GM18526 (cell line): ENCODE measurements around the gene OR51A2.
"Not testable (repeated sequence)": the region's sequence is repeated elsewhere in the genome, so short reads cannot be mapped to it uniquely, and the experiment has no call there.

Experiments
- POLR2A ChIP-seq: IDR thresholded peaks from 3 replicates; pipeline ENCODE4 v1.6.1; 2011; ENCODE audit not compliant: insufficient read length; ENCODE audit errors: extremely low read depth

OR51A2 gene, protein sequence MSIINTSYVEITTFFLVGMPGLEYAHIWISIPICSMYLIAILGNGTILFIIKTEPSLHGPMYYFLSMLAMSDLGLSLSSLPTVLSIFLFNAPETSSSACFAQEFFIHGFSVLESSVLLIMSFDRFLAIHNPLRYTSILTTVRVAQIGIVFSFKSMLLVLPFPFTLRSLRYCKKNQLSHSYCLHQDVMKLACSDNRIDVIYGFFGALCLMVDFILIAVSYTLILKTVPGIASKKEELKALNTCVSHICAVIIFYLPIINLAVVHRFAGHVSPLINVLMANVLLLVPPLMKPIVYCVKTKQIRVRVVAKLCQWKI

DNA sequence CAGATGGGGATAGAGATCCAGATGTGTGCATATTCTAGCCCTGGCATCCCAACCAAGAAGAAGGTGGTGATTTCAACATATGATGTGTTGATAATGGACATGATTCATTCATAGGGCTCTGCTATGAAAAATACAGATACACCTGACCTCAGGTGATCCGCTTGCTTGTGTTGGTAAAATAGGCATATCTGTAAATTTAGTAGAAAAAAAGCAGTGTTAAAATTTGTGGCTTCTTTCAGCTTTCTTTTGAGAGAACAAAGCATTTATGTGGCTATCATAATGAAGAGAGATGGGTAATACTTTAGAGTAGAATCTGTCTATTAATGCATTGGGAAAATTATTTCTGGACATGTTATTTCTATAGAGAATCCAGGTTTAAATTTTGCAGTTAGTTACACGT is at the start of gene OR51A2:
TSS of gene OR51A2 (minus strand) at position 101 of the 400 bp plus-strand sequence. CDS start at position 101, 0 bp downstream.
- TF ChIP-seq POLR2A = not testable (repeated sequence)

DNA sequence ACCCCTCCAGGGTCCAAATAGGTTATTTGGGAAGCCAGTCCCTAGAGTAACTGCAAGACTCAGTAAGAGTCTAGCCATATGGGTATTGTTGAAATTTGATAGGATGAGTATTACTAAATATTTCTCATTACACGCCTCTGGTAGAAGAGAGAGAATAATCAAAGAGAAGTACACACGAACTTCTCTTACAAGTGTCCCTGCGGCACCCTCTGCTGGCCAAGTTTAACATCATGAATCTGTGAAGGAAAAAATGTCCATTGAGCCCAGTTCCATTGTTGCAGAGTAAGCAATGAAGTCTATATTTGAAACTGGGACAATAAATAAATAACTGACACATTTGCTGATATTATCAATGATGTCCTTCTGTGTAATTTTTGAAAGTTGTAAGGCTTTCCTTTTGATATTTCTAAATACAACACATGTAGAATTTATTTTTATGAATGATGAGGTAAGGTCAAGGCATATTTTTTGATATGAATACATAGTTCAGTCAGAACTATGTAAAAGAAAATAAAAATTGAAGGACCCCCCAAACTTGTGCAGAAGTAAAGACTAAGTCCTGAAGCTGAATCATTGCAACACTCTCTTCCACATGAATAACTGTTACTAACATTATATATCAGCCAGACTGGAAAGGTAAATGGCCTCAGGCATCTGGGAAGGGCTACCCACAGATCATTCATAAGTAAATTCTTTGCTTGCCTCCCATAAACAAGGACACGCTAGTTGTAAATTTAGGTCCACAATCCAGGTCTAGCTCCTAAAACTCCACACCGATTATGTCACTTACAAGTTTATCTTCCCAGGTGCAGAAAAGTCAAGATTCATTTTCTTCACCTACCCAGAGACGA is 49.1 kb upstream of the OR51A2 start:
- no peak for TF ChIP-seq POLR2A

DNA sequence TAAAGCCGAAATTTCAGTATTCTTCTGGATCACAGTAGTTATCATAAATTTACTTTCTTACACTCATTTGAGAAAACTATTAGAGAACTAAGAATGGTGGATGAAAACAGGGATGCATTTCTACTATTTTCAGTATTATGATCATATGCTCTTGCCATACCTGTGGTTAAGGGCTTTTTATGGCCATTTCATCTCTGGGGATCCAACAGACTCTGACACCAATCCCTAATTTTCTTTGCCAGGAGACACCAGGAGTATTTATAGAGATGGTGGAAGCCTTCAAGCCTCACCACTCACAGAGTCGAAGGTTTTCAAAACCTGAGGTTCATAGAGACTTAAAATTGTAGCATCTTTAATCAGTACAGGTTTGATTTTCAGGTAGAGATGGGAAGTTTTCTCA is 39.0 kb upstream of the OR51A2 start, which contains the start of gene OR51L1:
TSS of gene OR51L1 (plus strand) at position 301 of the 400 bp plus-strand sequence. CDS start 4,132 bp downstream, outside the sequence.
- no peak for TF ChIP-seq POLR2A

DNA sequence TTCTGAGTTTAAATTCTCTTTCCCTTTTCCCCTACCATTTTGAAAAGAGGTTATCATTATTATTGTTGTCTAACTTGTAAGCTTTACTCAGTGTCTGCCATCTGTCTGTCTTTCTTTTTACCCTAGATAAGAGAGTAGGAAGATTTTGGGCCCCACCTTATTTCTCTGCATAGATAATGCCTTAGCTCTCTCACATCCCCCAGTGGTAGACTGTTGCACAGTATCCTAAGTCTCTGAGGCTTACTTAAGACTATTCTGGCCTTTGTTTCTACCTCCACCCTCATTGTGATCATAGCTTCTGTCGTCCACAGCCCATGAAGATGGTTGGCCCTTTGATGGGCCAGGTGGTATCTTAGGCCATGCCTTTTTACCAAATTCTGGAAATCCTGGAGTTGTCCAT is 35.5 kb upstream of the OR51A2 start:
- TF ChIP-seq POLR2A = no peak

DNA sequence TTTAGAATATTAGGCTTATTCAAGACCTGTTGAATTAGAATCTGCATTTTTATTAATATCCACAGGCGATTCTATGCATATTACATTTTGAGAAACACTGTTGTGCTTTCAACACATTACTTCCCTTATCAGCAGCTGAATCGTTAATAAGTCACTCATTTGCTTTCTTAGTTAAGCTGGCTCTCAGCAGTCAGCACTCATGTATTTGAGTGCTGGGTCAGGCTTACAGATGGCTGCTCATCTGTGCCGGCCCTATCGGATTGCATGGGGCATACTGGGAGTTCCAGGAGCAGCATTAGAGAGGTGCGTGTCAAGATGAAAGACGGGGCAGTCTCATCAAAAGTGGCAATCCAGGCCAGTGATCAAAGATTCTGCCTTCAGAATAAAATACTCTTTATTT is 28.3 kb upstream of the OR51A2 start:
- TF ChIP-seq POLR2A = no peak

DNA sequence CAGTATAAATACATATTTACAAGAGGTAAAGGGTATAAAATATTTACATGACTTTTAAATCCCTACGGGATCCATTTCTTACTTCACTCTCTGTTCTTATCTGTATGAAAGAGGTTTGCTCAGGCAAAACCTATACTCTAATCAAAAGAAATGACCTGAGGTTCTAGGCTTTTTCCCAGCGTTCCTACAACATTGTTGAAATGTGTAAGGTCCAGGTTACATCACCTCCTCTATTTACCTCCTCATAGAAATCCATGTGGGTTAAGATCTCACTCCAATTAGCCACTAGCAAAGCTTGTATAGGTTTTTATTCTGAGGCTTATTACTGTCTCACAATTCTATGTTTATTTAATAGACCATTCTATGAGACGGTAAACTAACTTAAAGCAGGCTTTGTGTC is 27.2 kb upstream of the OR51A2 start:
- TF ChIP-seq POLR2A = no peak

DNA sequence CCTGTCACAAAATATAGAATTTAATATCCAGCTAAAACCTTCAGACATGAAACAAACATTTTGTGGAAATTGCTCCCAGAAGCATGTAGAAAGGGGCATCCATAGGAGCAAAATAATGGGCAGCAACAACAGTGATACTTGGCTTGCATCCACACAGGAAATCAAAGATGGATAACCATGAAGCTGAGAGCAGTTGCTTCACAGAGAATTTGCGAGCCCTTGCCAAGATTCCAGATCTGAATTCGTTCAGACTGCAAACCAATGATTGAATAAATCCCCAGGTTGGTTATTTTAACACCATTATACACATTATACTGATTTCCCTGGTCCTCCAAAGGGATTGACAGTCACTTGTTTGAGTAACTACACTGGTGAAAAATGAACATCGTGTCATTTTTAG is 23.5 kb upstream of the OR51A2 start:
- no peak for TF ChIP-seq POLR2A

DNA sequence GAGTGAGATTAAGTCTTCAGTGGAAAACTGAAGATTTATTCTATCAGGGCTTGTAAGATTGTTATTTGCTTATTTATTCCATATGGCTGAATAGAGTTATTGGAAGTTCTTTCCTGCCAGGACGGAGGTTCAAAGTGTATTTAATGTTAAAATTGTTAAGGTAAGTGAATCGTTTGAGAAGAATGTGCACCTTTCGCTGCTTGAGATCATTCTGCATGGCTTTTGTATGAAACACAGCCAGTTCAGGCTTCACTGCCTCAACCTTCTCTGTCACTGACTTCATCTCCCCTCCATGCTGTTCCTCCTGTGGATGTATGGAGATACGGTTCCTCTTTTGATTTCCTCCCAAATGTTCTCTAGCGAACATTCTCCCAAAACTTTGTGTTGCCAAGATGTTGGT is 19.9 kb upstream of the OR51A2 start:
- no peak for TF ChIP-seq POLR2A

DNA sequence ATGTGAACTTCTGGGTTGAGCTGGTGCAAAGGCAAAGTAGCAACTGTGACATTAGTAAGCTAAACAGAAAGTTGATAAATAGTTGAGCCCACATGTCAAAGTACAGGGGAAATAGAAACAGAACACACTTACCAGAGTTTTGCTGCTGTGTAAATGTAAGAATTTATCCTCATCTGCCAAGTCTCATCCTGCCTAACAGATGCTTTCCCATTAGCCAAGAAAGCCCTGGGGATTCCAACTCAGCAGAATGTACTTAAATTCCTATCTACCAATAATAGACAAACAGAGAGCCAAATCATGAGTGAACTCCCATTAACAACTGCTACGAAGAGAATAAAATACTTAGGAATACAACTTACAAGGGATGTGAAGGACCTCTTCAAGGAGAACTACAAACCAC is 7.3 kb upstream of the OR51A2 start:
- no peak for TF ChIP-seq POLR2A

DNA sequence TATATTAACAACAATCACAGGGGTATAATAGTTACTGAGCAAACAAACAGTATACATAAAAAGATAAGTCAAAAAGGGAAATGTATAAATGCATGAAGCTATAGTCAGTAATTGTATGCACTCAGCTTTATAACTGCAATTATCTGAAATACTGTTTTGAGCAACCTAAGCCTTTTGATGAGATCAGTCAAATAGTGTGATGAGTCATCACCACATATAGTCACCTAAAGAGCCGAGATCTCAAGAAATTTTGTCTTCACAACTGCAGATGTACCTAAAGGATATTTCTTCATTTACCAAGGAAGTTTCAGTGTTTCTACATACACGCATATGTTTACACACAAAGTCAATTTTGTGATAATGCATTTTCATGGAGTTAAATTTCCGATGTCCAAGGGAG is 5.4 kb upstream of the OR51A2 start:
- TF ChIP-seq POLR2A = no peak

DNA sequence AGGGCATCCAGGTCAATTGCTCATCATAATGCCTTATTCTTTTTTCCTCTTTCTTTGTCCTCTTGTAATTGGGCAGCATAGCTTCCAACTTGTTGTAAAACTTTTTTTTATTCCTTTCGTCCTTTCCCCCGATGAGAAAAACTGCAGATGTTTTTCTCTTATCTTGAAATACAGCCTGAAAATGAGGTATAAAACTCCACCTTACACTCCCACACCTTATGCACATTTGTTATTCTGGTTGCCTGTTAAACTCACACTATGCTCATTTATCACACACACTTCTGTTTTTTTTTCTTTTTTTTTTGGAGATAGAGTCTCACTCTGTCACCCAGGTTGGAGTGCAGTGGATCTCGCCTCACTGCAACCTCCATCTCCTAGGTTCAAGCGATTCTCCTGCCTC is 1.9 kb upstream of the OR51A2 start:
- no peak for TF ChIP-seq POLR2A

DNA sequence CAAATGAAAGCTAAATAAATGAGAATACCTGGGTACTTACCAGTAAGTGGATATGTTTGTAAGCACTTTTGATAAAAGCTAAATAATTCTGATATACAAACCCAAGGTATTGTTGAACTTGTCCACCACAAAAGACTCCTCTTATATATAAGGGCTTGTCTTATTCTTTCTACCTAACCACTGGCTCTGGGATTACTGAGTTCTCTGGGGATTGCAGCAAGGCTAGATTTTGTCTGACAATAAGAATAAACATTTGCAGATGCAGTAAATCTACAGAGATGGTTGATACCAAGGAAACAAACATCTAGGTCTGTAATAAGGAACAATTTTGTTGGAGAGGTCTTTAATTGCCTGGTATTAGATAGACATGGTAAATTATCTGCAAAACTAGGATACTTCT is 8.0 kb downstream of the OR51A2 start, which contains the start of gene OR51A4:
TSS of gene OR51A4 (minus strand) at position 101 of the 400 bp plus-strand sequence. CDS start 505 bp downstream, outside the sequence.
- no peak for TF ChIP-seq POLR2A

DNA sequence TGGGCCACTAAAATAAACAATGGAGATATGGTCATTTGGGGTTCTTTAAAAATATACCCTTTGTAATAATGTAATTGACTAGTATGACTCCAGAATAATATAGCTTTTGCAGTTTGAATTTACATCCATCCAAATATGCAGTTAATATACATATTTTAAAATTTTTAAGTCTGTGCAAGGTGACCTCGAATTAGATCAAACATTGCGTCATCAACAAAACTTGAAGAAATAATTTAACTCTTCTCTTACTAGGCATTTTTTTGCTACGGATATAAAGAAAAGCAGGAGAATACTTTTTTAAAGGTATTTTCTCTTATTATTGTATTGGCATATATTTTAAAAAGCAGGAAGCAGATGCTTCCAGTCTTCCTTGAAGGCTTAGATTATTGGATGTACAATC is 18.8 kb downstream of the OR51A2 start:
- TF ChIP-seq POLR2A = no peak

DNA sequence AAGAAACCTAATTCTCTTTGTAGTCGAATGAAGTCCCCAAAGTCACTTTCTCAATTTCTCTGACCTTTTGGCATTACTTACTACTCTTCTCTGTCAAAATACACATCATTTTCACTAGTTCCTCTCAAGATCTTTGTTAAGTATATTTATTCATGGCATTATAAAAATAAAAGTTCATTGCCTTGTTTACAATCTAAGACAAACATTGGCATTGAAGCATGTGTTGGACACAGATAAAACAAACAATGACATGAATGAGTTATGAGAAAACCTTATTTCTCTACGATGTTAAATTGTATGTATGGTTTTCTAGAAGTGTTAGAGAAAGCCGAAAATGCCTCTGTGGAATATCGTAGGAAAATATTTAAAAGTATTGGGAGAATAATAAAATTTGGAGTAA is 22.8 kb downstream of the OR51A2 start:
- TF ChIP-seq POLR2A = no peak

DNA sequence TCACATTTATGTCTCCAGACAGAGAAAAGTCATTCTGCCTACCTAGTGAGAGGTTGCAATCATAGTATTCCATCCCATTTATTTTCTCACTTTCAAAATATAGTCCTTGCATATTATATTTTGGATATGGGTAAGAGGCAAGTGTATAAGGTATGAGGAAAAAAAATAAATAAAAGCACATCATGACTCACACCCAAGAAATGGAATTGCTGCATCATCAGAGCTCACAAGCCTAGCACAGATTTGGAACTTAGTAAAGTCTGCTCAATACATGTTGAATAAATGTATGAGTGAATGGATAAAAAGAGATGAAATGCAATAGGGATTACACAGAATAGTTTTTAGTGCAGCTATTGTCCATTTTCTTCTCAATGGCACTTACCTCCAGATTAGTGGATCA is 28.9 kb downstream of the OR51A2 start:
- no peak for TF ChIP-seq POLR2A

DNA sequence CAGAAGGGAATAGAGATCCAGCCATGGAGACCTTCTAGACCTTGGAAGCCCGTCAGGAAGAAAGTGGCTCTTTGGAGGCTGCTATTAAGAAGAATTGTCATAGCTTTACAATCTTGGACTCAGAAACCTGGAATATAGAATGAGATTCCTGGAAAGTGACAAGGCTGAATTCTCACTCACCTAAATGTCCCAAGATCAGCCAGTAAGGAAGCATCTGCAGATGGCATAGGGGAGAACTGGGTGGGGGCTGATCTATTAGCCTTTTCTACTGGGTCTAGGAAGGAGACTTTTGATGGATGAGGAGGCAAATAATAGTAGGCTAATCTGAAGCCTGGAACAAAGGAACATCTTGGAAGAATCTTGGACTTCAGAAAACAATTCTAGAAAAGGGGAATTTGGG is 31.3 kb downstream of the OR51A2 start, which contains the start of gene OR51G1:
TSS of gene OR51G1 (minus strand) at position 101 of the 400 bp plus-strand sequence. CDS start at position 101, 0 bp downstream.
- TF ChIP-seq POLR2A = no peak
